Measurements from ENCODE around the gene ACSS1. TPM values are rescaled to one million over a fixed set of nuclear protein-coding genes. Genes with fewer than 3 reads are reported as not detected.

ACSS1 gene
- total RNA-seq, 1 experiment from 2014 or later, result 3.6 TPM

GRCh38 chr20:25088267-25088666 is 30.3 kb upstream of the ACSS1 start:
- no peak for DNase-seq
- no peak overlapping the region for H3K27ac Mint-ChIP-seq (ENCODE audit: unreplicated experiment)
- no peaks in the 10 kb centered on the region for H3K36me3 Mint-ChIP-seq (ENCODE audit: insufficient read depth, unreplicated experiment)
- BruUV-seq (replicated peaks), result no TSS peak
- H3K9me3 Mint-ChIP-seq (ENCODE audit: low read depth, unreplicated experiment), result no peaks in the 10 kb centered on the region
- CTCF ChIA-PET, result no interaction called here
- peaks cover 9% of the 10 kb centered on the region for H3K27me3 Mint-ChIP-seq (ENCODE audit: unreplicated experiment)
- no peak for TF ChIP-seq CTCF (IDR thresholded peaks at IDR 0.05; ENCODE audit: unreplicated experiment)
- intact Hi-C loops (cut with micrococcal nuclease; ENCODE audit: unreplicated experiment), result no loop called here
- H3K4me1 Mint-ChIP-seq (ENCODE audit: low read depth, unreplicated experiment), result no peaks in the 10 kb centered on the region
- no peak overlapping the region for H3K4me3 Mint-ChIP-seq (ENCODE audit: low read depth, unreplicated experiment)

- intact Hi-C loops (cut with micrococcal nuclease; ENCODE audit: unreplicated experiment), result no loop called here
These were observed 29.4 kb upstream of the ACSS1 start for GRCh38 chr20:25087186-25087929.

GRCh38 chr20:25085756-25086495 is 28.0 kb upstream of the ACSS1 start:
- no peak overlapping the region for H3K27ac Mint-ChIP-seq (ENCODE audit: unreplicated experiment)
- CTCF ChIA-PET, result interaction anchor here (0.8 kb wide), 1 partner anchor 93 kb away, joined by 3 read pairs; no protein-coding TSS in a partner anchor

More at GRCh38 chr20:25087186-25087929, 29.4 kb upstream of the ACSS1 start:
- no peak overlapping the region for H3K27ac Mint-ChIP-seq (ENCODE audit: unreplicated experiment)
- DNase-seq, result no peak
- no peaks in the 10 kb centered on the region for H3K4me1 Mint-ChIP-seq (ENCODE audit: low read depth, unreplicated experiment)
- CTCF ChIA-PET, result no interaction called here
- H3K9me3 Mint-ChIP-seq (ENCODE audit: low read depth, unreplicated experiment), result no peaks in the 10 kb centered on the region
- no peaks in the 10 kb centered on the region for H3K36me3 Mint-ChIP-seq (ENCODE audit: insufficient read depth, unreplicated experiment)
- no TSS peak for BruUV-seq (replicated peaks)
- peaks cover 9% of the 10 kb centered on the region for H3K27me3 Mint-ChIP-seq (ENCODE audit: unreplicated experiment)
- no peak for TF ChIP-seq CTCF (IDR thresholded peaks at IDR 0.05; ENCODE audit: unreplicated experiment)
- no peak overlapping the region for H3K4me3 Mint-ChIP-seq (ENCODE audit: low read depth, unreplicated experiment)

GRCh38 chr20:25084626-25085187 is 26.8 kb upstream of the ACSS1 start:
- CTCF ChIA-PET, result no interaction called here
- BruUV-seq (replicated peaks), result no TSS peak
- DNase-seq, result no peak
- Mint-ChIP-seq H3K4me1 (ENCODE audit: low read depth, unreplicated experiment) (no peaks in the 10 kb centered on the region), H3K36me3 (ENCODE audit: insufficient read depth, unreplicated experiment) (no peaks in the 10 kb centered on the region), H3K9me3 (ENCODE audit: low read depth, unreplicated experiment) (no peaks in the 10 kb centered on the region), H3K27me3 (ENCODE audit: unreplicated experiment) (peaks cover 9% of the 10 kb centered on the region), H3K27ac (ENCODE audit: unreplicated experiment) (no peak overlapping the region), H3K4me3 (ENCODE audit: low read depth, unreplicated experiment) (peak overlapping the region; percentile 64)
- no peak for TF ChIP-seq CTCF (IDR thresholded peaks at IDR 0.05; ENCODE audit: unreplicated experiment)
- intact Hi-C loops (cut with micrococcal nuclease; ENCODE audit: unreplicated experiment), result no loop called here

More at GRCh38 chr20:25085756-25086495, 28.0 kb upstream of the ACSS1 start:
- H3K36me3 Mint-ChIP-seq (ENCODE audit: insufficient read depth, unreplicated experiment), result no peaks in the 10 kb centered on the region
- BruUV-seq (replicated peaks), result no TSS peak
- no peaks in the 10 kb centered on the region for H3K9me3 Mint-ChIP-seq (ENCODE audit: low read depth, unreplicated experiment)
- no peak overlapping the region for H3K4me3 Mint-ChIP-seq (ENCODE audit: low read depth, unreplicated experiment)
- no peaks in the 10 kb centered on the region for H3K4me1 Mint-ChIP-seq (ENCODE audit: low read depth, unreplicated experiment)
- TF ChIP-seq CTCF (IDR thresholded peaks at IDR 0.05; ENCODE audit: unreplicated experiment), result no peak
- intact Hi-C loops (cut with micrococcal nuclease; ENCODE audit: unreplicated experiment), result no loop called here
- H3K27me3 Mint-ChIP-seq (ENCODE audit: unreplicated experiment), result peaks cover 9% of the 10 kb centered on the region
- DNase-seq, result no peak
